ENCODE measurements around the gene MYO1H. TPM values are rescaled to one million over a fixed set of nuclear protein-coding genes. Genes with fewer than 3 reads are reported as not detected.

MYO1H gene
- total RNA-seq, 1 experiment from 2014 or later: not detected

GRCh38 chr12:109466821-109467220 is 119.1 kb downstream of the MYO1H start:
- peaks cover 5 to 19% of the 10 kb centered on the region in 2 experiments; a peak in 3 of 4 replicates for H3K36me3 ChIP-seq (ENCODE audit: control insufficient read depth in 1 of 2, insufficient read depth in 2 of 2, low read length in 2 of 2)
- no peak for DNase-seq (ENCODE audit: low read depth, low spot score)
- no peak for ATAC-seq
- intact Hi-C loops (cut with micrococcal nuclease): no loop called here
- H3K27me3 ChIP-seq (ENCODE audit: insufficient read depth, low read length): no peaks in the 10 kb centered on the region
- H3K4me3 ChIP-seq (replicated peaks in 1 of 2; ENCODE audit: low read depth in 1 of 2, low read length in 2 of 2): no peak overlapping the region
- CTCF ChIA-PET: no interaction called here
- H4K20me1 ChIP-seq (ENCODE audit: insufficient read depth): peaks cover 4% of the 10 kb centered on the region; the same call in 1 of the 2 replicates
- no peak overlapping the region for H2AFZ ChIP-seq (ENCODE audit: low read depth, low read length, poor library complexity, severe bottlenecking)
- BruUV-seq (replicated peaks): no TSS peak
- peaks cover 66% of the 10 kb centered on the region for H3K79me2 ChIP-seq (ENCODE audit: insufficient read depth, low read length)
- H3K9me3 ChIP-seq (ENCODE audit: control insufficient read depth in 1 of 2, insufficient read depth in 1 of 2, low read depth in 1 of 2, low read length in 2 of 2): no peaks in the 10 kb centered on the region
- TF ChIP-seq ZNF274 (IDR thresholded peaks at IDR 0.05; ENCODE audit: low read depth, low read length) (no peak), SIN3A (IDR thresholded peaks at IDR 0.05; ENCODE audit: low read depth) (no peak), EZH2phosphoT487 (IDR thresholded peaks at IDR 0.05; ENCODE audit: borderline replicate concordance) (no peak)
- no peak overlapping the region for H3K9ac ChIP-seq (ENCODE audit: low read length)
- H3K9me2 ChIP-seq (ENCODE audit: insufficient read depth): no peaks in the 10 kb centered on the region
- peaks cover 29 to 36% of the 10 kb centered on the region in 2 experiments for H3K4me1 ChIP-seq (ENCODE audit: control insufficient read depth in 1 of 2, insufficient read depth in 2 of 2, low read length in 2 of 2)
- H3K4me2 ChIP-seq (ENCODE audit: low read length): no peak overlapping the region
- H3K27ac ChIP-seq (ENCODE audit: low read depth, low read length): no peak overlapping the region
- RAD21 ChIA-PET (ENCODE audit: low non-redundant PET in 1 of 2, low total read pairs in 2 of 2, uncharacterized antibody in 2 of 2, unreplicated experiment in 2 of 2): no interaction called here
- POLR2A ChIA-PET: no interaction called here

GRCh38 chr12:109467978-109468676 is 120.4 kb downstream of the MYO1H start:
- TF ChIP-seq CTCF (IDR thresholded peaks at IDR 0.05 in 2 of 3, conservative IDR thresholded peaks at IDR 0.05 in 1 of 3; ENCODE audit: borderline replicate concordance in 1 of 3, insufficient read depth in 1 of 3, low read depth in 2 of 3, low read length in 2 of 3) (no peak), EZH2 (IDR thresholded peaks at IDR 0.05) (no peak), MAX (IDR thresholded peaks at IDR 0.05) (no peak), RAD21 (IDR thresholded peaks at IDR 0.05; ENCODE audit: low read depth) (no peak), ZFX (IDR thresholded peaks at IDR 0.05) (no peak), CEBPB (IDR thresholded peaks at IDR 0.05; ENCODE audit: low read depth) (no peak), ZNF274 (IDR thresholded peaks at IDR 0.05; ENCODE audit: low read depth, low read length) (no peak), EGR1 (IDR thresholded peaks at IDR 0.05; ENCODE audit: low read depth) (no peak), POLR2A (IDR thresholded peaks at IDR 0.05; ENCODE audit: borderline replicate concordance, extremely low read depth, insufficient read depth, insufficient read length) (no peak)
- H3K4me3 ChIP-seq (replicated peaks in 1 of 2; ENCODE audit: low read depth in 1 of 2, low read length in 2 of 2): no peak overlapping the region
- no peak overlapping the region for H3K27ac ChIP-seq (ENCODE audit: low read depth, low read length)
- peaks cover 16 to 23% of the 10 kb centered on the region in 2 experiments for H3K4me1 ChIP-seq (ENCODE audit: control insufficient read depth in 1 of 2, insufficient read depth in 2 of 2, low read length in 2 of 2)
- ChIA-PET RAD21 (ENCODE audit: low non-redundant PET in 1 of 2, low total read pairs in 2 of 2, uncharacterized antibody in 2 of 2, unreplicated experiment in 2 of 2) (no interaction called here), POLR2A (no interaction called here), CTCF (no interaction called here)
- no peak for DNase-seq (ENCODE audit: low read depth, low spot score)
- intact Hi-C loops (cut with micrococcal nuclease): no loop called here
- H3K9me2 ChIP-seq (ENCODE audit: insufficient read depth): no peaks in the 10 kb centered on the region
- H2AFZ ChIP-seq (ENCODE audit: low read depth, low read length, poor library complexity, severe bottlenecking): no peak overlapping the region
- no peaks in the 10 kb centered on the region for H3K9me3 ChIP-seq (ENCODE audit: control insufficient read depth in 1 of 2, insufficient read depth in 1 of 2, low read depth in 1 of 2, low read length in 2 of 2)
- peaks cover 5 to 19% of the 10 kb centered on the region in 2 experiments; a peak in 3 of 4 replicates for H3K36me3 ChIP-seq (ENCODE audit: control insufficient read depth in 1 of 2, insufficient read depth in 2 of 2, low read length in 2 of 2)
- H3K27me3 ChIP-seq (ENCODE audit: insufficient read depth, low read length): no peaks in the 10 kb centered on the region
- 0 out of 2 replicates have a peak, but pooled peaks cover 4% of the 10 kb centered on the region for H4K20me1 ChIP-seq (ENCODE audit: insufficient read depth)
- BruUV-seq (replicated peaks): no TSS peak
- no peak overlapping the region for H3K9ac ChIP-seq (ENCODE audit: low read length)
- no peak overlapping the region for H3K4me2 ChIP-seq (ENCODE audit: low read length)
- no peak for ATAC-seq
- H3K79me2 ChIP-seq (ENCODE audit: insufficient read depth, low read length): peaks cover 69% of the 10 kb centered on the region

Data from HCT116 (cell line).